ENCODE results near the gene LEPROT. TPM values are rescaled to one million over a fixed set of nuclear protein-coding genes. Genes with fewer than 3 reads are reported as not detected.

LEPROT gene
- total and polyA plus RNA-seq, 2 of the 8 experiments (the other 6 are each of a cell fraction or from before 2014, with no cell fraction given), result 25.7 to 27.2 TPM

DNA sequence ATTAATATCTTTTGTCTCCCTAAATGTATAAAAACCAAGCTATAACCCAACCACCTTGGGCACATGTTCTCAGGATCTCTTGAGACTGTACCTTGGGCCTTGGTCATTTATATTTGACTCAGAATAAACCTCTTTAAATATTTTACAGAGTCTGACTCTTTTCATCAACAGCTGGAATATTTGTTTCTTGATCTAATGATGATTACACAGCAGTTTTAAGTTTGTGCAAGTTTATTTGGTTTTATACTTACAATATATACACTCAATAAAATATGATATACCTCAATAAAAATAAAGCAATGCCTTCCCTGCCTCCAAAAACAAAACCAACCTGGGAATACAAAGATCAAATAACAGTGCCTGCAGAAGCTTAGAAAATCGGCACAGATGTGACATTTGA, 22.0 kb downstream of the LEPROT start:
- H2AK5ac ChIP-seq (ENCODE audit: low read depth, low read length), result no peak overlapping the region
- DNase-seq (ENCODE audit: low read depth in 1 of 2, low spot score in 2 of 2) (no peak), FAIRE-seq (no peak)
- no peak overlapping the region for H3K27ac ChIP-seq (ENCODE audit: low read depth, low read length)
- no peak overlapping the region for H3K56ac ChIP-seq (replicated peaks; ENCODE audit: insufficient read length, low read depth, low read length)
- H3K4me1 ChIP-seq (replicated peaks in 1 of 4; ENCODE audit: control insufficient read depth in 3 of 4, insufficient read depth in 4 of 4, low read length in 3 of 4), result peaks cover 0 to 11% (median 7%) of the 10 kb centered on the region in 4 experiments; a peak in 5 of 7 replicates
- no peak overlapping the region for H2BK5ac ChIP-seq (ENCODE audit: low read depth, low read length)
- H3K4me2 ChIP-seq (ENCODE audit: insufficient read depth in 1 of 2, low read depth in 2 of 2, low read length in 2 of 2), result no peak overlapping the region
- H3K27me3 ChIP-seq (replicated peaks in 1 of 4; ENCODE audit: control insufficient read depth in 3 of 4, extremely low read depth in 1 of 4, insufficient read depth in 3 of 4, low read length in 3 of 4), result no peaks in the 10 kb centered on the region; a peak in 1 of 7 replicates
- no peak overlapping the region for H4K91ac ChIP-seq (replicated peaks; ENCODE audit: insufficient read length, low read length)
- CTCF ChIA-PET (ENCODE audit: partially characterized antibody), result interaction anchor here (0.5 to 1.8 kb wide), 2 partner anchors 25 to 1866 kb away, joined by 3 to 4 read pairs; no protein-coding TSS in a partner anchor
- H3K23ac ChIP-seq (ENCODE audit: insufficient read length), result no peak overlapping the region
- no peak overlapping the region for H3K18ac ChIP-seq (ENCODE audit: extremely low read depth, low read length)
- no peak overlapping the region for H4K8ac ChIP-seq (ENCODE audit: extremely low read depth, insufficient read depth, low read length)
- H4K5ac ChIP-seq (ENCODE audit: insufficient read length, low read depth, low read length), result no peak overlapping the region
- peaks cover 0 to 9% of the 10 kb centered on the region in 2 experiments; a peak in 1 of 4 replicates for H3K9me3 ChIP-seq (ENCODE audit: insufficient read depth in 2 of 2, low read depth in 1 of 2, low read length in 1 of 2)
- H3K36me3 ChIP-seq (ENCODE audit: control insufficient read depth in 2 of 4, insufficient read depth in 4 of 4, low read length in 3 of 4), result no peaks in the 10 kb centered on the region; a peak in 1 of 8 replicates
- no peaks in the 10 kb centered on the region for H3K79me2 ChIP-seq (ENCODE audit: control insufficient read depth in 1 of 2, insufficient read depth in 2 of 2, low read length in 2 of 2)
- POLR2A ChIA-PET (ENCODE audit: partially characterized antibody), result no interaction called here
- no peaks in the 10 kb centered on the region for H3K79me1 ChIP-seq (ENCODE audit: low read depth, low read length)
- 89% methylated on average over 1 of the region's 1 CpG; no CpG with 5 or more reads in 1 of the 2 experiments for WGBS, 2 experiments (ENCODE audit: extremely low coverage in 1 of 2, insufficient coverage in 1 of 2, insufficient read length in 1 of 2, insufficient replicate concordance in 2 of 2, low coverage in 1 of 2, low lambda C conversion rate in 2 of 2, missing lambda C conversion rate in 1 of 2)
- no peak overlapping the region for H3K4ac ChIP-seq (replicated peaks; ENCODE audit: insufficient read length, low read depth, low read length)
- H2BK15ac ChIP-seq (ENCODE audit: low read length), result no peak overlapping the region
- no peak overlapping the region for H3K4me3 ChIP-seq (ENCODE audit: extremely low read depth in 1 of 4, insufficient read depth in 2 of 4, low read depth in 3 of 4, low read length in 4 of 4)
- no peak overlapping the region for H2BK12ac ChIP-seq (ENCODE audit: low read depth, low read length)
- no peak overlapping the region for H3K9ac ChIP-seq (replicated peaks in 1 of 4; ENCODE audit: extremely low read depth in 1 of 4, low read depth in 3 of 4, low read length in 3 of 4)
- H4K20me1 ChIP-seq (replicated peaks in 1 of 2; ENCODE audit: control insufficient read depth in 1 of 2, insufficient read depth in 2 of 2, low read length in 2 of 2), result no peaks in the 10 kb centered on the region
- H2BK20ac ChIP-seq (ENCODE audit: low read length), result no peak overlapping the region
- no peak overlapping the region for H2BK120ac ChIP-seq (replicated peaks; ENCODE audit: low read depth, low read length)
- no peak overlapping the region for H2AFZ ChIP-seq (ENCODE audit: low read length)
- H3K14ac ChIP-seq (ENCODE audit: insufficient read length), result no peak overlapping the region
- peaks cover 1% of the 10 kb centered on the region; the same call in 1 of the 2 replicates for H3K23me2 ChIP-seq (ENCODE audit: low read depth, low read length)
- TF ChIP-seq TEAD4 (IDR thresholded peaks at IDR 0.05; ENCODE audit: low read depth, low read length) (no peak), SIRT6 (IDR thresholded peaks at IDR 0.05; ENCODE audit: low read length) (no peak), CBX5 (IDR thresholded peaks at IDR 0.05; ENCODE audit: low read depth, low read length) (no peak), CBX8 (IDR thresholded peaks at IDR 0.05; ENCODE audit: borderline replicate concordance, low read depth, low read length) (no peak), CTBP2 (IDR thresholded peaks at IDR 0.05; ENCODE audit: borderline replicate concordance, insufficient read depth, insufficient read length, low read length) (no peak), CTCF (IDR thresholded peaks at IDR 0.05; ENCODE audit: control extremely low read depth in 1 of 3, insufficient read depth in 1 of 3, low read depth in 1 of 3, low read length in 3 of 3) (no peak), BRCA1 (IDR thresholded peaks at IDR 0.05; ENCODE audit: low read depth, low read length) (no peak), NANOG (IDR thresholded peaks at IDR 0.05; ENCODE audit: insufficient read depth, low read depth, low read length, poor library complexity, severe bottlenecking) (no peak), SP4 (IDR thresholded peaks at IDR 0.05; ENCODE audit: low read length) (no peak), SUZ12 (IDR thresholded peaks at IDR 0.05; ENCODE audit: low read length) (no peak)
- TF ChIP-seq, protein P1, sequence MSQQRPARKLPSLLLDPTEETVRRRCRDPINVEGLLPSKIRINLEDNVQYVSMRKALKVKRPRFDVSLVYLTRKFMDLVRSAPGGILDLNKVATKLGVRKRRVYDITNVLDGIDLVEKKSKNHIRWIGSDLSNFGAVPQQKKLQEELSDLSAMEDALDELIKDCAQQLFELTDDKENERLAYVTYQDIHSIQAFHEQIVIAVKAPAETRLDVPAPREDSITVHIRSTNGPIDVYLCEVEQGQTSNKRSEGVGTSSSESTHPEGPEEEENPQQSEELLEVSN (IDR thresholded peaks at IDR 0.05), result no peak

Measured in H1 (cell line).